ENCODE data around the gene DDX59.

Gene DDX59

GRCh38 chr1:200629876-200630514 is 39.7 kb downstream of the DDX59 start:
- no peak for DNase-seq (ENCODE audit: low read depth)

DNA sequence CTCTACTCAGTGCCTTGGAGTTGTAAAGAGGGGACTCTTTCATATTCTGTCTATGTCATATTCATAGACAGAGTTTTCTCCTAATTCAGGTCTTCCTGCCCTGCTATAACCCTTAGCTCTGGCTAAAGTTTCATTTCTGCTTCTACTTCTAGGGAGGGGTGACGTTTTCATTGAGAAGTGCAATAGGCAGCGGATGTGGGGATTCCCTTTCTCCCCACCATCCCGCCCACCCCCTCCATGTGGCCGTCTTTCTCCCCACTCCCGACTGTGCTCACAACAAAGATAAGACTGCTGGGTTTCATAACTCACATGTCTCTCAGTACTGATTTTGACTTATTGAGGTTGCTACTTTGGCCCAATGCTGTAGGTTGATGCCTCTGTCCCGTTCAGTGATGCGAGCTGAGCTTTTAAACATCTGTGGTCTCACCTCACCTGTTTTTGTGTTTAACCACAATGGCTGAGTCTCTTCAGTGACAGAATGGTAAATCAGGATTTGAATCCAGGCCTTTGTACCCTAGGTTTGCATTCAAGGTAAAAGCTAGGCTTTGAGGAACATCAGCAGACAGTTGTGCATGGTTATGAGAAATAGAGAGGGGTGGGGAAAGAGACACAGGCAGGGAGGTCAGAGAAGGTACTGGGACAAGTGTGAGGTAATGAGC is 41.4 kb downstream of the DDX59 start:
- no peak for DNase-seq (ENCODE audit: low read depth)

DNA sequence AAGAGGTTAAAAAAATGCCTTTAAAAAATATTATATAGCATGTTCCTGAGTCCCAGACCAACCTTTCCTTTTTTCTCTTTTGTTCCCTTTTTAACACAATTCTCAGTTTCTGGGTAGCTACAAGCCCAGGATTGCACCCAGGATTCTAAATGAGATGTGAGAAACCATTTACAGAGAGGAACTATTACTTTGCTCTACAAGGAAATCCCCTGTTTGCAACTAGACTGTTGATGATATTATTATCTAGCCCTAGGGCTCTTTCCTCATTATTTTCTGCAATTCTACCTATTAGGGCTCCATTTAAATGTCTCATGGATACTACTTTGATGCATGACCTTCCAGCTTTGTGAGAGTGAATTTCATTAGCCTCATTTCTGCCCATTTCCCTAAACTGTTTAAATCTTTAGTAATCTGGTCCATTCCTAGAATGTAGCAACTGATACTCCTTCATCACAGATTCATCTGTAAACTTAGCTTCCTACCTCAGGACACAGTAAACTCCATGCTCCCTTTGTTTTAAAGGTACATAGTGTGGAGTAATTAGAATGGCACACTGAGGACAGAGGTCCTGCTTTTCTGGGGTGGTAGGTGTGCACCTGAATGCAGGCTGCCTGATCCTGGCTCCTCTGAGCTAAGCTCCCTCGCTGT is 42.0 kb downstream of the DDX59 start:
- DNase-seq (ENCODE audit: low read depth) = no peak

GRCh38 chr1:200626853-200627534 is 42.7 kb downstream of the DDX59 start:
- DNase-seq (ENCODE audit: low read depth) = no peak

DNA sequence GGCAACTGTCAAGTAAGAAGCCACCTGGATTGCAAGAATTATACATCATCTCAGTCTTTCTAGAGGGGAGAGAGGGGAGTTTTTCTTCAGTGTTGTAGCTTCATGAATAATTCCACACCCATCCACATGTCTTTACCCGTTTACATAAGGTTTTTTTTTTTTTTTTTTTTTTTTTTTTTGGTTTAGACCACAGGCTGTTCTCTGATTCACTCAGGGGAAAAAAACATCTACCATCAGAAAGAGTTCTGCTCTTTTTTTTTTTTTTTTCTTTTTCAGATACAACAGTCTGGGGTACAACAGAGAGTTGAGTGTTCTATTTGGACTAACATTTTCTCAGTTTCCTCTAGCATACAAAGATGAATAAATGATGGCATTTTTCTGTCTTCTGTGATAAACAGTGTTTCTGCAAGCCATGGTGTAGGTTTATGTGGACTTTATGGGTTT is 44.3 kb downstream of the DDX59 start:
- DNase-seq (ENCODE audit: low read depth) = no peak

DNA sequence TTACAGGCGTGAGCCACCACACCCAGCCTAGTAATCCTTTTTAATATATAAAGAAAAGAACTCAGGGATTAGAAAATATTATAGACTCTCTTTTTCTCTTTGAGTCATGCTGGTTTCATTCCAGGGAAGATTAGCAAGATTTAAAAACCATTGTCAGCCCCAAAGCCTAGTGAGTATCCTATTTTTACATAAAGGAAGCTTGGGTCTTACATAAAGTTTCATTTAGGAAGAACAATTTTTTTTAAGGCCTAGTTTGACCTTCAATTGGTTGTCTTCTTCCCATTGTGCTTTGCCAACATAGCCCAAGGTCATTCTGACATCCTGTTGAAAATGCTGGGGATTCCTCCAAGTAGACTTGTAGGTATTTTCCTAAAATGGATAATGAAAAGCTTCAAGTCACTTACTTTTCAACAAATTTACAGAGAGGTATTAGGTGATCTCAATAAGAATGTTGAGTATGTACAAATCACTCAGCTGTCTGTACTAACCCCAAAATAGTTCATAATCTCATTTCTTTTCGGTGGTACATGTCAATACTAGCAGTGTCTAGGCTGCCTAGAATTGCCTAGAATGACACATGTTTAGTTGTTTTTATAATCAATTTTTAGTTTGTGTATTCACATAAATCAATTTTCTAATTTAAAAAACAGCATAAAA is 44.9 kb downstream of the DDX59 start:
- DNase-seq (ENCODE audit: low read depth) = no peak

DNA sequence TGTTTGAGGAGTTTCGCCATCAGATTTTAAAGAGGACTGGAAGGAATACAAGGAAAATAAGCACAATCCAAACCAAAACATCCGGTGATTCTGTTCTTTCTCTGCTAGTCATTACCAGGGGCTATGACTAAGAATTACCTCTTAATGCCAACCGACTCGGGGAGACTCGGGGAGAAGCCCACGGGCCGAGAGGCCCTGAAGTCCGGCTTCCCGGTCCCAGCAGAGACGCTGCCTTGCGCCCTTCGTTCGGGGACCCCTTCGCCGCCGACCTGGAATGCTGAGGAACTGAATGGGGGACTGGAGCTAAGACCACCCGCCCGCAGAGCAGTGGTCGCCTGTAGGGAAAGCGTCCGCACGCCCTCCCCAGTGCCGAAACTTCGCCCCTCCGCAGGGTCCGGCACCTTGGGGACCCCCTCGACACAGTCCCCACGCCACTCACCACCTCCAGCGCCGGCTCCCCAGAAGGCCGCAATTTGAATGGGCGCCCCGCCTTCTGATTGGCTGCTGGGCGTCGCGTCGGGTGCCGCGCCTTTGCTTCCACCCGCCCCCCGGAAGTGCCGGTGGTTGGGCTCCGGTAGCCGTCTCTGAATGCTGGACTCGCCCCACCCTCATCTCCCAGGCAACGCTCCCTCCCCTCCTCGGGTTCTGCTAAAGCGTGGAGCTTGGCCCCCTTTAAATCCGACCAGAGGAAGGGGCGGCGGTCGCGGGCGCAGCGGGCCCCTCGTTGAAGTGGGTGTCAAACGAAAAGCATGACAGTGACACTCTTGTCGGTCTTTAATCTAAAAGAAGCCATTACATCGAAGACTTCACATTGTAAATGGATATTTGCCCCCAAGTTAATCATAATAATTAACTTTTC is 49.2 kb downstream of the DDX59 start, which contains the start of gene KIF14:
TSS of gene KIF14 (minus strand) at position 479 of the 859 bp plus-strand sequence. CDS start 2,028 bp downstream, outside the sequence.
- peak; percentile 37 for DNase-seq (ENCODE audit: low read depth)

DNA sequence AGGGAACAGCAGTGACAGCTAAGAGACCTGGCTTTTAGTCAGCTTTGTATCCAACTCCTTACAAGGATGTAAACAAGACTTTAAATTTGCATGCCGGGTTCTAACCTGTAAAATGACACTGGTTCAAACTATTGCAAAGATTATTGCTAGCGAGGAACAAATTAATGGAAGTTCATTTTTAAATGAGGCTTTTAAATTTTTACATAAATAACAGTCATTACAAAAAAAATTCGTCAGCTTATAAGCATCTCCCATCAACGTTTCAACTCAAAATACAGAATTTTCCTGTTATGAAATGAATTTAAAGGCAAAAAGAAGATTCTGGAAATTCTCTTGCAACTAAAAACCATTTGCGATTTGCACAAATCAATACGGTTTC is 49.8 kb downstream of the DDX59 start:
- no peak for DNase-seq (ENCODE audit: low read depth)

DNA sequence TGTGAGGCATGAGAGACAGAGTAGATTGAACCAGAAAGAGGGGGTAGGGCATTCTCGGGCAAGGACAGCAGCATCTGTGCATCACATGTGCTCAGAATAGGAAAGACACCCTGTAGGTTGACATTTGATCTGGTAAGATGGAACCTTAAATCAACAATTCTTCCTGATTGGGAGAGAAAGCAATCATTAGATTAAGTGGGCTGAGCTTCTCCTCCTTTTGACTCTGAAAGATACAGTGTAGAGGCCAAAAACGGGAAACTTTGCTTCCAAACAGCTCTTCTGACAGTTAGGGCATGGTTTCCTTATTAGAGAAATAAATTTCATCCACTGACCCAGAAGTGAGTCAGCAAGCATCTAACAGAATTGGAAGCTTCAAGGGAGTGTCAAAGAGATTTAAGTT is 58.9 kb downstream of the DDX59 start:
- peak; percentile 32 for DNase-seq (ENCODE audit: low read depth)

DNA sequence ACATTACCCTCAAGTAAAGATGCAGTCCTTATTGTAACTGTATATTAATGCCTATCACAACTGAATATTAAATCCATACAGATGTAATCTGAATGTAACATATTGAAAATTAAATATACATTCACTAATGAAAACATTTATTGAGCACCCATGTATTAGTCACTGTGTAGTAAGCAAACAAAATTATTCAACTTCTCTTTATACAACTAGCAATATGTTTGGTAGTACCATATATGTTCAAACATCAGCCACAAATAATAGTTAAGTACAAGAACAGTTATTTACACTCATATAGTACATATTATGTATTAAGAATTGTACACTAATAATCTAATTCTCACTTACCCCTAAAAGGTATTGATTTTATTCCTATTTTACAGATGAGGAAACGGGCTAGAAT is 67.1 kb downstream of the DDX59 start:
- DNase-seq (ENCODE audit: low read depth) = no peak
